Measurements from ENCODE around the gene ECE1.

The ECE1 gene

DNA sequence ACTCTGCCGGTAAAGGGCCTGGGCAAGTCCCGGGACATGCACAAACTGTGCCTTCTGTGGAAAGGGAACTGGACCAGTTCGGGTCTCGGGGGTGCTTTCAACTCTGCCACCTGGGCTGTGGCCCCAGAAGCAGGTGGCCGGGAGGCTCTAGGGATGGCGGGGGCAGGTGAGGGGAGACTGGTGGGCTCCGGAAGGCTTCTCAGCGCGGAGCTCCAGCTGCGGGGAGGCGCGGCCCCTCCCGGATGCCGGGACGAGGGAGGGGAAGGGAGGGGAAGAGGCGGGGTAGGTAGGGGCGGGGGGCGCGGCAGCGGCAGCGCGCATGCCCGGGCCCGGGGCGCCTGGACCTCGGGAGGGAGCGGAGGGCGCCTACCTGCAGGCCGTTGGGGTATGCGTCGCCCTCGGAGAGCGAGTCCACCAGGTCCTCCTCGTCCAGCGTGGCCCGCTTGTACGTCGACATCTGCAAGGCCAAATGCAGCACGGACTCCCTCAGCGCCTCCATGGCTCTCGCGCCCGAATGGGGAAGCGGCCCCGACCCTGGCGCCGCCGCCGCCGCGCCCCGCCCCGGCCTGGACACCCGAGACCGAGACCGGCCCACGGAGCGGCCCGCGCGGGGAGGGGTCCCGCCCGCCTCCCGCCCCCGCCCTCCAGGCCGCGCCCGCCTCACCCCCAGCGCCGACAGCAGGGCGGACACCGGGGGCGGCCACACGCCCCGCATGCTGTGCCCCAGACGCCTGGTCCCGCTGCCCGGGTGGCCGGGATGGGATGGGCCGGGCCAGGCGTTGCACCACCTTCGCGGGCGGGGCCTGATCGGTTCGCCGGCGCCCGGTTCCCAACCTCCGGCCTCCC is at the start of gene ECE1:
Gene ECE1, minus strand, starts transcription at position 764 of the 846 bp plus-strand sequence. Its CDS starts 49 bp downstream, at position 715.
- peak; percentile 91 for DNase-seq (ENCODE audit: low spot score)

GRCh38 chr1:21339356-21340229 is 49.3 kb upstream of the ECE1 start:
- no peak for DNase-seq (ENCODE audit: low spot score)

GRCh38 chr1:21338573-21339355 is 48.5 kb upstream of the ECE1 start:
- no peak for DNase-seq (ENCODE audit: low spot score)

DNA sequence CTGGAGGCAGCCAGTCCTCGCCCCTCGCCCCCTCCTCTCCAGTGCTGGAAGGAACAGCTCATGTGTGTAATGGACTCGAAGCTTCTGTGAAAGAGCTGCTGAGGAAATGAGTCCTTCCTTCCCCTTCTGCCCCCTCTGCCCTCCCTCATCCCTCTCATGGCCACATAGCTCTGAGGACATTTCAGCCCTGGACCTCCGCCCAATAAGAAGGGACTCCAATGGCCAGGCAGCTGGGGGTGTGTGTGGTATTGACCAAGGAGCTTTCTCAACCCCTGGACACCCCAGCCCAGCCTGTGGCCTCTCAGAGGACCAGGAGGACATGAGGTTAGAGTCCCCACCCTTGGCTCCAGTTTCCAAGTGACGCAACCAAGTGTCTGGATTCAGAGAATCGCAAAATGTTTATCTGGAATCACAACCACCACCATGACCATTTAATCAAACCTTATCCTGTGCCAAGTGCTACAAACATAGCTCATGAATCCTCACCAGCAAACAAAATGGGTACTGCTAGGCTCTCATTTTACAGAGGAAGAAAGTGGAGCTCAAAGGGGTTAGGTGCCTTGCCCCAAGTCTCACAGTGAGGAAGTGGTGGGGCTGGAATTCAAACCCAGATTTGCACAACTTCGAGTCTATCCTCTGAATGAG is 47.8 kb upstream of the ECE1 start:
- DNase-seq (ENCODE audit: low spot score): no peak

DNA sequence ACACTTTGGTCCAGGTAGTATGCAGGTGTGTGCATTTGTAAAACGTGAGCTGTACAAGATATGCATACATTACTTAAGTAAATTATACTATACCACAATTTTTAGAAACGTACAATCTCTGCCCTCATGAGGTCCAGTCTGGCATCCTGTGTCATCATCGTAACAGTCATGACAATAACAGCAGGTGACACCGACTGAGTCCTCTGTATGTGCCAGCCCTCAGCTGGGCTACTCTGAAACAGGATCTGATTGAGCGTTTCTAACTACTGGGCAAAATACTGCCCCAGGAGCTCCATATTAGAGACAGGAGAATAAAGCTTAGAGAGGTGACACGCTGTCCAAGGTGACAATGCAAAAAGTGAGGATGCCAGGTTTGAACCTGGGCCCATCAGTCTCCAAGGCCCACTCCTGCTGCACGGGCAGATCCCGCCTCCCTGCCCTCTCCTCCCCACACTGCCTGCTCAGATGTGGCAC is 47.2 kb upstream of the ECE1 start:
- no peak for DNase-seq (ENCODE audit: low spot score)

DNA sequence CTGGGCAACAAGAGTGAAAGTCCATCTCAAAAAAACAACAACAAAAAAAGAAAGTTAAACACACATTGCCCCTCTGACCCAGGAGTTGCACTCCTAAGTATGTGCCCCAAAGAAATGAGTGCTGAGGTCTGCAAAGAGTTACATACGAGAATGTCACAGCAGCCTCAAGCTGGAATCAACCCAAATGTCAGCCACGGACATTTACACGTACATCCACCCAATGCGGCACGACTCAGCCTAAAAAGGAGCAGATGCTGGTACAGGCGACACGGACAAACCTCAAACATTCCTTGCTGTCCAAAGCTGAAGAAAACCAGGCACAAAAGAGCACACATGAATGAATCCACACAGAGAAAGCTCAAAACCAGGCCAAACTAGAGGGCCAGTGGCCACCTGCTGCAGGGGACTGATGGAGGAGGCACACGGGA is 46.8 kb upstream of the ECE1 start:
- no peak for DNase-seq (ENCODE audit: low spot score)

DNA sequence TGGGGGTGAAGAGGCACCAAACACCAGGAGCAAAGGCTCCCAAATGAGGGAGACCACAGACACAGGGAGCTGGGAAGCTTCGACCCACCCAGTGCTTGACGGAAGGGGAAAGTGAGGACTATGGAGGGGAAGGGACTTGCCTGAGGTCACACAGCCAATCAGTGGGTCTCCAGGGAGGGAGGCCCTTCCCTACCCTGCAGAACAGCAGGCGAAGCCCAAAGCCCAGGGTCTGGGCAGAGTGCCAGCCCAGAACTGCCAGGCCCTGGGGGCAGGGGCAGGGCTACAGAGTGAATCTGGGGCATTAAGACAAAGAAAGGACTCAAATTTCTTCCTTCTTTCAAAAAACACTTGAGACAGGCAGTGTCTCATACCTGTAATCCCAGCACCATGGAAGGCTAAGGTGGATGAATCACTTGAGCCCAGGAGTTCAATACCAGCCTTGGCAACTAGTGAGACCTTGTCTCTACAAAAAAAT is 45.5 kb upstream of the ECE1 start:
- DNase-seq (ENCODE audit: low spot score): no peak

- DNase-seq (ENCODE audit: low spot score): no peak
These were observed 44.9 kb upstream of the ECE1 start for GRCh38 chr1:21335088-21335691.

- peak; percentile 67 for DNase-seq (ENCODE audit: low spot score)
These were observed 44.2 kb upstream of the ECE1 start for GRCh38 chr1:21334214-21335087.

- DNase-seq (ENCODE audit: low spot score): no peak
These were observed 43.6 kb upstream of the ECE1 start for GRCh38 chr1:21333824-21334213.

DNA sequence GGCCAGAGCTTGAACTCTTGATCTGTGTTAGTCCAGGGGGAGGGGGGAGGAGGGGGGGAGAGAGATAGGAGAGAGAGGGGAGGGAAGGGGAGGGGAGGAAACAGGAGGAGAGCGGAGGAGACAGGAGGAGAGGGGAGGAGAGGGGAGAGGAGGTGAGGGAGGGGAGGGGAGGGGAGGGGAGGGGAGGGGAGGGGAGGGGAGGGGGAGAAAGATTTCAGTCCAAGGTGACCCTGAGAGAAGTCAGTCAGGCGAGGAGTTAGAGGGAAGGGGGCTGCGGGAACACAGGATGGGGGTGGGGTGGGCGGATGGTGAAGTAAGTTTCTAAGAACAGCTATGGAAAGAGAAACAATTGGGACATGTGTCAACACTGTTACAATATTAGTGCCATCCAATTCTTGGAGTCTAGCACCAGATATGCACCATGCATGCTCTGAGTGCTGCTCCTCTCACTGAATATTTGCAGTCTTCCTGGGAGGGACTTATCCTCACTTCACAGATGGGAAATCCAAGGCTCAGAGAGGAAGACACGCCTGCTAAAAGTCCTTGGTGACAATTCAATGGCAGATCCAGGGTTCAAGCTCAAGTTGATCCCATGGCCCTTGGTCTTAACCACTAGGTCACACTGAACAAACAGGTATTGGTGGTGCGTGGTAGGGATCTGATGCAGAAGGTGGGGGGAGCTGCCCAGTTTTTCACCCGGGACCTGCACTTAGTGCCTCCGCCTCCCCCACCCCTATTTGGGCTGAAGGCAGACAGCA is 42.5 kb upstream of the ECE1 start:
- no peak for DNase-seq (ENCODE audit: low spot score)

- DNase-seq (ENCODE audit: low spot score): no peak
These were observed 41.7 kb upstream of the ECE1 start for GRCh38 chr1:21331752-21332478.

- no peak for DNase-seq (ENCODE audit: low spot score)
These were observed 40.3 kb upstream of the ECE1 start for GRCh38 chr1:21330544-21330943.

DNA sequence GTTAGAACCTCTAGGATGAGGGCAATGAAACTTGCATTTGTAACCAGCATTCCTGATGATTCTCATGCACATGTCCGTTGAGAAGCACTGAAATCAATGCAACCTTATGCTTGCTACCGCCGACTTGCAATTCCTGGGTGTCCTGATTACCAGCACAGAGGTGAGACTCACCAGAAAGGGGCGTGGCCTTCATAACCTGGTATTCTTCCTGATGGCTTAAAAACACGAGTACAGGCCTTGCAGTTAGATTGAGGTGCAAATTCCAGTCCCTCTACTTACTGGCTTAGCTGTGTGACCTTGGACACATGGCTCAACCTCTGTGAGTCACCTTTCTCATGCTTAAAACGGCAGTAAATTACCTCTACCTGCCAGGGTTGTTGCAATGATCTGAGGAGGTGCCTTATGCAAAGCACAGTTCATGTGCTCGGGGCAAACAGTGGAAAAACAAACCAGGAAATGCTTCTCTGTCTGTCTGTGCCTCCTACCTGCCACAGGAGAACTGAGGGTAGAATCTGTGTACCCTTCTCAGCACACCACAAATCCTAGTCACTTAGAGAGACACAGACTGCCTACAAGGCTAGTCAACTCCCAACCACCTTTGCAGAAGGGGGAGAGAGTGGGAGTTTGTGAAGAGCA is 39.1 kb upstream of the ECE1 start:
- no peak for DNase-seq (ENCODE audit: low spot score)

- DNase-seq (ENCODE audit: low spot score): no peak
These were observed 37.5 kb upstream of the ECE1 start for GRCh38 chr1:21327566-21328323.

DNA sequence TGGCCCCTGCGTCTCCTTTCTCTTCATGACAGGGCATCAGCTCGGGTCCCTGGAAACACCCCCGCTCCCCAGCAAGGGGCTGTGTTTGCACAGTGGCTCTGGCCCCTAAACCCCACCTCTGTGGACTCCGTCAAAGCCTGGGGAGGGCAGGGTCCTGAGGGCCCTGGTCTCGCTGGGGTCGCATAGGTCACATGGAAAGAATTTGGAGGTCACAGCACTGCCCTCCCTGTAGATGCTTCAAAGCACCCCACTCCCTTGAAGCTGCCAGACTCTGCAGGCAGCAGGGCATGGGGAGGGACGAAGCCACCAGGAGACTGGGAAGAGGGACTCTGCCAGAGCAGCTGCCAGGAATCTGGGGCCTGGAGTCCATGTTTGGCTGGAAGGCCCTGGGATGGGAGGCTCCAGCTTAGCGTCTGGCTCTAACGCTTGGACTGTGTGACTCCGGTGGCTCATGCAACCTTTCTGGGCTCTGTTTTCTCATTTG is 36.6 kb upstream of the ECE1 start:
- DNase-seq (ENCODE audit: low spot score): no peak

- no peak for DNase-seq (ENCODE audit: low spot score)
These were observed 35.6 kb upstream of the ECE1 start for GRCh38 chr1:21325731-21326387.

All from iPS-NIHi11 (cell line).